Right lobe of liver (tissue), 6 donors: ENCODE measurements around the gene SPATA6. TPM values are rescaled to one million over a fixed set of nuclear protein-coding genes. Genes with fewer than 3 reads are reported as not detected.
A peak's percentile ranks its signal among the peaks of the same experiment; 100 is the strongest.

Experiments used
- ATAC-seq, 4 donors: fragments of 200-7000 bp; cut with Tn5 transposase; one replicate each; pipeline ENCODE4 v1.9.1; 2020; ENCODE audit warnings: mild to moderate bottlenecking in 4 of 4, moderate library complexity in 4 of 4
- DNase-seq, 3 donors: peaks; one replicate each; pipeline ENCODE4 v3.0.0-alpha.2; 2020
- H3K27ac ChIP-seq, 3 donors: fragments of 200-600 bp; one replicate each; pipeline ENCODE4 v1.8.0; 2022
- H3K27me3 ChIP-seq, 2 donors: fragments of 200-600 bp; one replicate each; pipeline ENCODE4 v1.8.0; 2022
- H3K36me3 ChIP-seq, 4 donors: fragments of 200-600 bp; sonication (generic) in 1 of 4; one replicate each; pipeline versions ENCODE4 v1.5.1 to v1.8.0; 2017 to 2022; ENCODE audit warnings: control low read depth in 1 of 4
- H3K4me1 ChIP-seq, 4 donors: fragments of 200-600 bp; sonication (generic) in 1 of 4; one replicate each; pipeline versions ENCODE4 v1.5.1 to v1.8.0; 2017 to 2022; ENCODE audit warnings: control low read depth in 1 of 4
- H3K4me3 ChIP-seq, 3 donors: fragments of 200-600 bp; one replicate each; pipeline ENCODE4 v1.8.0; 2022
- H3K9me3 ChIP-seq, 4 donors: fragments of 200-600 bp; sonication (generic) in 1 of 4; one replicate each; pipeline versions ENCODE4 v1.5.1 to v1.8.0; 2017 to 2022; ENCODE audit warnings: control low read depth in 1 of 4
- CTCF ChIP-seq, 4 donors: fragments of 200-600 bp in 3 of 4; fragments of 450-650 bp in 1 of 4; IDR thresholded peaks; one replicate each; pipeline versions ENCODE4 v1.5.1 to v1.8.0; 2016 to 2022; ENCODE audit warnings: antibody characterized with exemption in 4 of 4, mild to moderate bottlenecking in 2 of 4
- POLR2A ChIP-seq: fragments of 450-650 bp; IDR thresholded peaks from one replicate; pipeline ENCODE4 v1.6.1; 2017; ENCODE audit warnings: antibody characterized with exemption, mild to moderate bottlenecking
- WGBS: methylation state at CpG from one replicate; pipeline ENCODE4 v1.1.6; 2018; ENCODE audit warnings: low coverage, low lambda C conversion rate; ENCODE audit not compliant: insufficient coverage; ENCODE audit errors: missing lambda C conversion rate; 5-methylcytosine and 5-hydroxymethylcytosine counted together
- intact Hi-C, 2 donors: fragments of 100-400 bp; cut with DNase I; formaldehyde crosslinking; loops; one replicate each; pipeline versions ENCODE4 v1.11.2 to v1.14.1; 2022
- total RNA-seq, 6 experiments: library from RNA; depleted of rRNA in 2 of 6; stranded (reverse); fragments of >200 nt in 2 of 6; fragmentation: NEBNext Ultra II Directional in 3 of 6; extraction: Animal tissue kit (Norgen Biotek cat#: 25700) in 3 of 6; gene quantifications; one replicate each; pipeline versions ENCODE4 v1.1.0 to v1.2.4, GENCODE V29; 2016 to 2023
- donor health status: DM: no; HTN: yes; CAD: no.
- donor health status: DM: no; HTN: no; CAD: no.
- donor health status: DM: no; HTN: no; CAD: no.
- donor health status: DM: no; HTN: yes; CAD: no.
- donor health status: DM: no; HTN: yes; CAD: no.

SPATA6 gene
- total RNA-seq, 6 experiments from 2014 or later, result 2.5 to 8.4 (median 4.5) TPM

GRCh38 chr1:48266576-48266975 lies 205.4 kb downstream of the SPATA6 start:
- intact Hi-C loops, result no loop called here
- Histone ChIP-seq H3K36me3 (no peaks in the 10 kb centered on the region), H3K4me1 (no peaks in the 10 kb centered on the region), H3K27me3 (no peaks in the 10 kb centered on the region), H3K27ac (no peak overlapping the region), H3K9me3 (no peaks in the 10 kb centered on the region), H3K4me3 (no peak overlapping the region)
- ATAC-seq, result no peak
- no peak for TF ChIP-seq POLR2A
- no peak for TF ChIP-seq CTCF (IDR thresholded peaks at IDR 0.05)
- no peak for DNase-seq
- 65% methylated on average over 2 of the region's 2 CpGs for WGBS

- no peaks in the 10 kb centered on the region for H3K36me3 ChIP-seq
- TF ChIP-seq CTCF (IDR thresholded peaks at IDR 0.05) (no peak), POLR2A (no peak)
- no peak overlapping the region for H3K4me3 ChIP-seq
- H3K9me3 ChIP-seq, result no peaks in the 10 kb centered on the region
- WGBS, result 47% methylated on average over 1 of the region's 1 CpG
- ATAC-seq, result no peak
- DNase-seq, result no peak
- intact Hi-C loops, result no loop called here
- no peak overlapping the region for H3K27ac ChIP-seq
- H3K27me3 ChIP-seq, result no peaks in the 10 kb centered on the region
- H3K4me1 ChIP-seq, result no peaks in the 10 kb centered on the region
Measured at GRCh38 chr1:48263041-48263440, 209.0 kb downstream of the SPATA6 start.

GRCh38 chr1:48261881-48262400 lies 210.1 kb downstream of the SPATA6 start:
- Histone ChIP-seq H3K4me3 (no peak overlapping the region), H3K9me3 (no peaks in the 10 kb centered on the region), H3K27ac (no peak overlapping the region), H3K27me3 (no peaks in the 10 kb centered on the region), H3K4me1 (no peaks in the 10 kb centered on the region), H3K36me3 (no peaks in the 10 kb centered on the region)
- intact Hi-C loops, result no loop called here
- ATAC-seq (no peak), DNase-seq (no peak)
- TF ChIP-seq POLR2A (no peak), CTCF (IDR thresholded peaks at IDR 0.05) (no peak)

GRCh38 chr1:48258106-48258505 lies 213.9 kb downstream of the SPATA6 start:
- intact Hi-C loops, result no loop called here
- H3K4me3 ChIP-seq, result no peak overlapping the region
- WGBS, result no CpG with 5 or more reads among the region's 1 CpG
- TF ChIP-seq CTCF (IDR thresholded peaks at IDR 0.05), result no peak
- TF ChIP-seq POLR2A, result no peak
- no peak for DNase-seq
- H3K36me3 ChIP-seq, result no peaks in the 10 kb centered on the region
- no peaks in the 10 kb centered on the region for H3K9me3 ChIP-seq
- no peaks in the 10 kb centered on the region for H3K27me3 ChIP-seq
- no peak for ATAC-seq
- peaks cover 0 to 3% (median 0%) of the 10 kb centered on the region in 4 donors for H3K4me1 ChIP-seq
- no peak overlapping the region for H3K27ac ChIP-seq

- intact Hi-C loops, result no loop called here
- TF ChIP-seq POLR2A, result no peak
- no peak for TF ChIP-seq CTCF (IDR thresholded peaks at IDR 0.05)
- no peak overlapping the region for H3K4me3 ChIP-seq
- H3K4me1 ChIP-seq, result peaks cover 0 to 3% (median 0%) of the 10 kb centered on the region in 4 donors
- H3K27me3 ChIP-seq, result no peaks in the 10 kb centered on the region
- H3K27ac ChIP-seq, result no peak overlapping the region
- DNase-seq (no peak), ATAC-seq (peak; percentile 54 to 96 (median 81))
- WGBS, result 56% methylated on average over 1 of the region's 1 CpG
- no peaks in the 10 kb centered on the region for H3K36me3 ChIP-seq
- no peaks in the 10 kb centered on the region for H3K9me3 ChIP-seq
Measured at GRCh38 chr1:48254254-48254653, 217.8 kb downstream of the SPATA6 start.
